Hematopoietic multipotent progenitor cell treated with erythropoietin and hydrocortisone succinate and interleukin-3 and kit ligand, for 8 days (in vitro differentiated cells): ENCODE data around the gene MRNIP.

Experiments used
- DNase-seq: peaks from one replicate; pipeline ENCODE4 v3.0.0-alpha.2; 2015

The MRNIP gene

GRCh38 chr5:179820127-179820482, 38.5 kb downstream of the MRNIP start:
- no peak for DNase-seq

- DNase-seq = peak; percentile 32
These were observed 39.1 kb downstream of the MRNIP start for GRCh38 chr5:179819296-179820126.

- DNase-seq = peak; percentile 72
These were observed 39.8 kb downstream of the MRNIP start for GRCh38 chr5:179818746-179819295.

GRCh38 chr5:179817890-179818745, 40.5 kb downstream of the MRNIP start:
- no peak for DNase-seq

- DNase-seq = no peak
These were observed 41.2 kb downstream of the MRNIP start for GRCh38 chr5:179817470-179817840.

- no peak for DNase-seq
These were observed 41.7 kb downstream of the MRNIP start for GRCh38 chr5:179816796-179817469.

GRCh38 chr5:179816401-179816795, 42.2 kb downstream of the MRNIP start:
- DNase-seq = no peak

- DNase-seq = no peak
These were observed 42.9 kb downstream of the MRNIP start for GRCh38 chr5:179815491-179816249.

- DNase-seq = no peak
These were observed 44.5 kb downstream of the MRNIP start for GRCh38 chr5:179814090-179814489.

GRCh38 chr5:179812997-179813607, 45.5 kb downstream of the MRNIP start:
- no peak for DNase-seq

GRCh38 chr5:179812135-179812825, 46.3 kb downstream of the MRNIP start:
- DNase-seq = no peak

- DNase-seq = peak; percentile 81
These were observed 52.2 kb downstream of the MRNIP start, which contains the start of gene MGAT4B for GRCh38 chr5:179806250-179807048. TSS of gene MGAT4B (minus strand) at chr5:179806866. CDS start at chr5:179806583, 283 bp downstream.

GRCh38 chr5:179805529-179806249, 52.9 kb downstream of the MRNIP start:
- DNase-seq = peak; percentile 49

- DNase-seq = no peak
These were observed 53.5 kb downstream of the MRNIP start for GRCh38 chr5:179805070-179805528.

GRCh38 chr5:179804555-179804947, 54.1 kb downstream of the MRNIP start:
- DNase-seq = no peak

GRCh38 chr5:179803651-179804554, 54.7 kb downstream of the MRNIP start:
- peak; percentile 87 for DNase-seq

GRCh38 chr5:179802950-179803562, 55.6 kb downstream of the MRNIP start:
- no peak for DNase-seq
